HCT116 (cell line): Measurements from ENCODE around the gene KLHL24. TPM values are rescaled to one million over a fixed set of nuclear protein-coding genes. Genes with fewer than 3 reads are reported as not detected.

ENCODE experiments used
- ATAC-seq: fragments of 200-7000 bp; cut with Tn5 transposase; 2 replicates; pipeline ENCODE4 v1.9.1; 2020; ENCODE audit warnings: mild to moderate bottlenecking, moderate library complexity
- BruUV-seq: library from RNA; stranded (reverse); fragments of 400-500 nt; replicated peaks from 2 replicates; lab custom pipeline; 2021; lab: Mats Ljungman, UMichigan
- CTCF ChIA-PET: fragments of 300-600 bp; sonication (Branson Sonifier 250); formaldehyde crosslinking; loops from one replicate; lab custom pipeline; 2021; ENCODE audit warnings: antibody characterized with exemption; lab: Charles Lee
- POLR2A ChIA-PET: fragments of 300-600, 350-600 bp; sonication (Branson Sonifier 250); formaldehyde crosslinking; loops from one replicate; lab custom pipeline; 2021; ENCODE audit warnings: antibody characterized with exemption; lab: Charles Lee
- RAD21 ChIA-PET, 2 experiments: fragments of 300-600 bp; sonication (Branson Sonifier 250); formaldehyde crosslinking; loops; one replicate each; lab custom pipeline; 2023; ENCODE audit warnings: low total read pairs in 2 of 2; ENCODE audit not compliant: uncharacterized antibody in 2 of 2, unreplicated experiment in 2 of 2, low non-redundant PET in 1 of 2; lab: Charles Lee
- DNase-seq: peaks from one replicate; pipeline ENCODE4 v3.0.0-alpha.2; 2010; ENCODE audit warnings: low read depth, low spot score
- H2AFZ ChIP-seq: fragments of 200-600 bp; shearing (Covaris generic), sonication (generic); 2 replicates; pipeline ENCODE4 v1.6.1; 2017; ENCODE audit warnings: low read depth, mixed run types, mixed read lengths, antibody characterized with exemption, low read length; ENCODE audit not compliant: poor library complexity, severe bottlenecking
- H3K27ac ChIP-seq: 2 replicates; pipeline ENCODE4 v1.5.1; 2012; ENCODE audit warnings: low read depth, low read length
- H3K27me3 ChIP-seq: fragments of 200-600 bp; sonication (generic); 2 replicates; pipeline ENCODE4 v1.6.1; 2016; ENCODE audit warnings: mixed run types, low read length, mixed read lengths; ENCODE audit not compliant: insufficient read depth
- H3K36me3 ChIP-seq, 2 experiments: fragments of 200-500 bp in 1 of 2; fragments of 200-600 bp in 1 of 2; sonication (Bioruptor generic) in 1 of 2; sonication (generic) in 1 of 2; 2 replicates each; pipeline versions ENCODE4 v1.5.1 to v1.6.1; 2014 to 2016; ENCODE audit warnings: low read length in 2 of 2, inconsistent platforms in 1 of 2, mixed read lengths in 1 of 2, mixed run types in 1 of 2; ENCODE audit not compliant: insufficient read depth in 2 of 2, control insufficient read depth in 1 of 2
- H3K4me1 ChIP-seq, 2 experiments: fragments of 200-600 bp in 1 of 2; sonication (generic) in 1 of 2; 2 replicates each; pipeline versions ENCODE4 v1.5.1 to v1.6.1; 2012 to 2017; ENCODE audit warnings: low read length in 2 of 2, inconsistent platforms in 1 of 2, mild to moderate bottlenecking in 1 of 2, mixed read lengths in 1 of 2, mixed run types in 1 of 2, moderate library complexity in 1 of 2; ENCODE audit not compliant: insufficient read depth in 2 of 2, control insufficient read depth in 1 of 2
- H3K4me2 ChIP-seq: fragments of 200-600 bp; sonication (generic); 2 replicates; pipeline ENCODE4 v1.6.1; 2017; ENCODE audit warnings: mixed run types, low read length, mixed read lengths
- H3K4me3 ChIP-seq, 2 experiments: fragments of 200-600 bp in 1 of 2; sonication (generic) in 1 of 2; replicated peaks in 1 of 2; 2 replicates each; pipeline ENCODE4 v1.5.1; 2011 to 2016; ENCODE audit warnings: low read length in 2 of 2, control low read depth in 1 of 2, low read depth in 1 of 2, mild to moderate bottlenecking in 1 of 2, mixed read lengths in 1 of 2, mixed run types in 1 of 2
- H3K79me2 ChIP-seq: fragments of 200-600 bp; sonication (generic); 2 replicates; pipeline ENCODE4 v1.6.1; 2017; ENCODE audit warnings: mild to moderate bottlenecking, mixed run types, low read length, moderate library complexity, mixed read lengths; ENCODE audit not compliant: insufficient read depth
- H3K9ac ChIP-seq: fragments of 200-600 bp; sonication (generic); 2 replicates; pipeline ENCODE4 v1.6.1; 2016; ENCODE audit warnings: low read length, mixed read lengths
- H3K9me2 ChIP-seq: fragments of 200-600 bp; sonication (generic), shearing (Covaris generic); 2 replicates; pipeline ENCODE4 v1.6.1; 2017; ENCODE audit warnings: mixed run types, mild to moderate bottlenecking, moderate library complexity; ENCODE audit not compliant: insufficient read depth
- H3K9me3 ChIP-seq, 2 experiments: fragments of 200-500 bp in 1 of 2; fragments of 200-600 bp in 1 of 2; sonication (Bioruptor generic) in 1 of 2; sonication (generic) in 1 of 2; 2 replicates each; pipeline ENCODE4 v1.6.1; 2014 to 2017; ENCODE audit warnings: low read length in 2 of 2, mixed read lengths in 2 of 2, inconsistent platforms in 1 of 2, low read depth in 1 of 2, mild to moderate bottlenecking in 1 of 2, mixed run types in 1 of 2, moderate library complexity in 1 of 2; ENCODE audit not compliant: control insufficient read depth in 1 of 2, insufficient read depth in 1 of 2
- H4K20me1 ChIP-seq: fragments of 200-600 bp; sonication (generic), shearing (Covaris generic); 2 replicates; pipeline ENCODE4 v1.6.1; 2017; ENCODE audit warnings: mixed run types, mild to moderate bottlenecking, moderate library complexity; ENCODE audit not compliant: insufficient read depth
- CBX3 ChIP-seq: IDR thresholded peaks from 2 replicates; pipeline ENCODE4 v1.6.1; 2012; ENCODE audit warnings: low read depth
- CEBPB ChIP-seq: IDR thresholded peaks from 2 replicates; pipeline ENCODE4 v1.6.1; 2012; ENCODE audit warnings: low read depth
- EGR1 ChIP-seq: IDR thresholded peaks from 2 replicates; pipeline ENCODE4 v1.6.1; 2012; ENCODE audit warnings: low read depth
- ELF1 ChIP-seq: IDR thresholded peaks from 2 replicates; pipeline ENCODE4 v1.6.1; 2012; ENCODE audit warnings: low read depth, borderline replicate concordance
- EZH2phosphoT487 ChIP-seq: fragments of 200-600 bp; IDR thresholded peaks from 2 replicates; pipeline ENCODE4 v1.6.1; 2018; ENCODE audit warnings: antibody characterized with exemption, borderline replicate concordance
- JUND ChIP-seq: IDR thresholded peaks from 2 replicates; pipeline ENCODE4 v1.6.1; 2012
- POLR2A ChIP-seq: IDR thresholded peaks from 2 replicates; pipeline ENCODE4 v1.7.0; 2011; ENCODE audit warnings: borderline replicate concordance; ENCODE audit not compliant: insufficient read depth, insufficient read length; ENCODE audit errors: extremely low read depth
- RAD21 ChIP-seq: IDR thresholded peaks from 2 replicates; pipeline ENCODE4 v1.6.1; 2012; ENCODE audit warnings: low read depth, mild to moderate bottlenecking
- SIN3A ChIP-seq: IDR thresholded peaks from 2 replicates; pipeline ENCODE4 v1.6.1; 2012; ENCODE audit warnings: low read depth
- SP1 ChIP-seq: IDR thresholded peaks from 2 replicates; pipeline ENCODE4 v1.6.1; 2012; ENCODE audit warnings: low read depth
- SRF ChIP-seq: IDR thresholded peaks from 2 replicates; pipeline ENCODE4 v1.6.1; 2012; ENCODE audit warnings: low read depth
- TCF7L2 ChIP-seq: IDR thresholded peaks from 2 replicates; pipeline ENCODE4 v1.7.0; 2011; ENCODE audit warnings: borderline replicate concordance, inconsistent platforms; ENCODE audit not compliant: insufficient read depth, insufficient read length; ENCODE audit errors: extremely low read depth
- YY1 ChIP-seq: IDR thresholded peaks from 2 replicates; pipeline ENCODE4 v1.6.1; 2011; ENCODE audit warnings: low read length, low read depth, moderate library complexity, mild to moderate bottlenecking; ENCODE audit not compliant: insufficient replicate concordance; ENCODE audit errors: extremely low read depth
- ZFX ChIP-seq: fragments of 450-650 bp; IDR thresholded peaks from 2 replicates; pipeline ENCODE4 v1.6.1; 2017
- ZNF274 ChIP-seq: fragments of 200-500 bp; sonication (Bioruptor generic); IDR thresholded peaks from 2 replicates; pipeline ENCODE4 v1.6.1; 2014; ENCODE audit warnings: mild to moderate bottlenecking, low read depth, low read length, inconsistent platforms
- intact Hi-C: fragments of 100-400 bp; cut with micrococcal nuclease; formaldehyde crosslinking; loops from 2 replicates; pipeline ENCODE4 v1.10.0; 2022
- total RNA-seq: library from RNA; stranded (reverse); gene quantifications from one replicate; pipeline ENCODE4 v1.2.1, GENCODE V29; 2021; ENCODE audit not compliant: unreplicated experiment
- TF ChIP-seq, protein P1 (sequence below): IDR thresholded peaks from 2 replicates; pipeline ENCODE4 v1.6.1; 2012; ENCODE audit warnings: low read depth
- TF ChIP-seq, protein P2 (sequence below): IDR thresholded peaks from 2 replicates; pipeline ENCODE4 v1.6.1; 2011; ENCODE audit warnings: mild to moderate bottlenecking, low read length, moderate library complexity; ENCODE audit not compliant: insufficient replicate concordance; ENCODE audit errors: extremely low read depth
- TF ChIP-seq, protein P3 (sequence below): IDR thresholded peaks from 2 replicates; pipeline ENCODE4 v1.6.1; 2012

The KLHL24 gene
- total RNA-seq, 1 experiment from 2014 or later = 21.0 TPM

DNA sequence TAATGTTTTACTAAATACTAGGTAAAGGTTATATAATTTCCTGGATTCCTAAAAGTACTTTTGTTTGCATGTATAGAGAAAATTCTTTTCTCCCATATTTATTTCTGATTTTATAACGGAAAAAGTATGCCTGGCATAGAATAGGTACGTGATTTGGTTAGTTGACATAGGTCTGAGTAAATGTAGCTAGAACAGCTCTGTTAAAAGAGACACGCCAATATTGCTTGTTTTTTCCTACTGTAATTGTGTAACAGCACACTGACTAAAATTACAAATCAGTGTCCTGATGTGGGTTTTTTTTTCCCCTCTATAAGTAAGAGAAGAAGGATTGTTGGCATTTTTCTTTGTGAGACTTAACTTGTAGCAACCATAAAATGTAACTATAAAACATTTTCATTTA is 26.7 kb downstream of the KLHL24 start (continued):
- TF ChIP-seq EZH2phosphoT487 (no peak), ELF1 (no peak)
- TF ChIP-seq, all 23 proteins: peak for 0

DNA sequence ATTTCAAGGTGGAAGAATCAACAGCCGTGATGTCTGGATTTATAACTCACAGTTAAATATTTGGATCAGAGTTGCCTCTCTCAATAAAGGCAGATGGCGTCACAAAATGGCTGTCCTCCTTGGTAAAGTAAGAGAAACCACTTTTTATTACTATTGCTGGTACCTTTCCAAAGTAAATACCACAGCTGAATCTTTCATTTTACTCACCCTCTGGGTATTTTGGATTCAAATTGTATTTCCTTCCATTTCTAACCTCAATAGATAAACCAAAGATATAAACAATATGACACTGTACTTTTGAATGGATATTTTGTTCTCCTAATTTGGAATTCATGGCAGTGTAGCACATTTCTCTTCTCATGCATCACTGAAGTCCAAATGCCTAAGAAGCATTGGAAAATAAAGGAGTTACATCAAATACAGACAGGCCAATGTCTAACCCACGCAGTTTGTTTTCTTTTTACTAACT is 29.5 kb downstream of the KLHL24 start:
- Histone ChIP-seq H3K27me3 (no peaks in the 10 kb centered on the region), H3K9me3 (no peaks in the 10 kb centered on the region), H3K4me3 (no peak overlapping the region), H2AFZ (no peak overlapping the region), H3K79me2 (no peaks in the 10 kb centered on the region), H3K27ac (no peak overlapping the region), H3K9ac (no peak overlapping the region), H3K4me2 (no peak overlapping the region)
- ChIA-PET CTCF (no interaction called here), POLR2A (no interaction called here)
- no TSS peak for BruUV-seq
- TF ChIP-seq ELF1 = no peak
- no peak for TF ChIP-seq YY1
- no peak for TF ChIP-seq SP1
- TF ChIP-seq SRF = no peak
- no peak for TF ChIP-seq CEBPB
- TF ChIP-seq, protein P1, sequence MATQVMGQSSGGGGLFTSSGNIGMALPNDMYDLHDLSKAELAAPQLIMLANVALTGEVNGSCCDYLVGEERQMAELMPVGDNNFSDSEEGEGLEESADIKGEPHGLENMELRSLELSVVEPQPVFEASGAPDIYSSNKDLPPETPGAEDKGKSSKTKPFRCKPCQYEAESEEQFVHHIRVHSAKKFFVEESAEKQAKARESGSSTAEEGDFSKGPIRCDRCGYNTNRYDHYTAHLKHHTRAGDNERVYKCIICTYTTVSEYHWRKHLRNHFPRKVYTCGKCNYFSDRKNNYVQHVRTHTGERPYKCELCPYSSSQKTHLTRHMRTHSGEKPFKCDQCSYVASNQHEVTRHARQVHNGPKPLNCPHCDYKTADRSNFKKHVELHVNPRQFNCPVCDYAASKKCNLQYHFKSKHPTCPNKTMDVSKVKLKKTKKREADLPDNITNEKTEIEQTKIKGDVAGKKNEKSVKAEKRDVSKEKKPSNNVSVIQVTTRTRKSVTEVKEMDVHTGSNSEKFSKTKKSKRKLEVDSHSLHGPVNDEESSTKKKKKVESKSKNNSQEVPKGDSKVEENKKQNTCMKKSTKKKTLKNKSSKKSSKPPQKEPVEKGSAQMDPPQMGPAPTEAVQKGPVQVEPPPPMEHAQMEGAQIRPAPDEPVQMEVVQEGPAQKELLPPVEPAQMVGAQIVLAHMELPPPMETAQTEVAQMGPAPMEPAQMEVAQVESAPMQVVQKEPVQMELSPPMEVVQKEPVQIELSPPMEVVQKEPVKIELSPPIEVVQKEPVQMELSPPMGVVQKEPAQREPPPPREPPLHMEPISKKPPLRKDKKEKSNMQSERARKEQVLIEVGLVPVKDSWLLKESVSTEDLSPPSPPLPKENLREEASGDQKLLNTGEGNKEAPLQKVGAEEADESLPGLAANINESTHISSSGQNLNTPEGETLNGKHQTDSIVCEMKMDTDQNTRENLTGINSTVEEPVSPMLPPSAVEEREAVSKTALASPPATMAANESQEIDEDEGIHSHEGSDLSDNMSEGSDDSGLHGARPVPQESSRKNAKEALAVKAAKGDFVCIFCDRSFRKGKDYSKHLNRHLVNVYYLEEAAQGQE = no peak
- no peak for TF ChIP-seq TCF7L2
- no peak for TF ChIP-seq POLR2A
- TF ChIP-seq EZH2phosphoT487 = no peak
- TF ChIP-seq JUND = no peak
- TF ChIP-seq, protein P2, sequence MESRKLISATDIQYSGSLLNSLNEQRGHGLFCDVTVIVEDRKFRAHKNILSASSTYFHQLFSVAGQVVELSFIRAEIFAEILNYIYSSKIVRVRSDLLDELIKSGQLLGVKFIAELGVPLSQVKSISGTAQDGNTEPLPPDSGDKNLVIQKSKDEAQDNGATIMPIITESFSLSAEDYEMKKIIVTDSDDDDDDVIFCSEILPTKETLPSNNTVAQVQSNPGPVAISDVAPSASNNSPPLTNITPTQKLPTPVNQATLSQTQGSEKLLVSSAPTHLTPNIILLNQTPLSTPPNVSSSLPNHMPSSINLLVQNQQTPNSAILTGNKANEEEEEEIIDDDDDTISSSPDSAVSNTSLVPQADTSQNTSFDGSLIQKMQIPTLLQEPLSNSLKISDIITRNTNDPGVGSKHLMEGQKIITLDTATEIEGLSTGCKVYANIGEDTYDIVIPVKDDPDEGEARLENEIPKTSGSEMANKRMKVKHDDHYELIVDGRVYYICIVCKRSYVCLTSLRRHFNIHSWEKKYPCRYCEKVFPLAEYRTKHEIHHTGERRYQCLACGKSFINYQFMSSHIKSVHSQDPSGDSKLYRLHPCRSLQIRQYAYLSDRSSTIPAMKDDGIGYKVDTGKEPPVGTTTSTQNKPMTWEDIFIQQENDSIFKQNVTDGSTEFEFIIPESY = no peak
- no peak for TF ChIP-seq RAD21
- TF ChIP-seq ZFX = no peak
- no peak for TF ChIP-seq CBX3
- no peak for TF ChIP-seq ZNF274
- no peak for TF ChIP-seq EGR1
- TF ChIP-seq, protein P3, sequence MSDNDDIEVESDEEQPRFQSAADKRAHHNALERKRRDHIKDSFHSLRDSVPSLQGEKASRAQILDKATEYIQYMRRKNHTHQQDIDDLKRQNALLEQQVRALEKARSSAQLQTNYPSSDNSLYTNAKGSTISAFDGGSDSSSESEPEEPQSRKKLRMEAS = no peak
- TF ChIP-seq SIN3A = no peak
- TF ChIP-seq, all 23 proteins: peak for 0
- no peaks in the 10 kb centered on the region for H3K9me2 ChIP-seq
- ATAC-seq (no peak), DNase-seq (no peak)
- RAD21 ChIA-PET = no interaction called here
- no peaks in the 10 kb centered on the region for H3K36me3 ChIP-seq
- H4K20me1 ChIP-seq = no peaks in the 10 kb centered on the region
- no peaks in the 10 kb centered on the region for H3K4me1 ChIP-seq
- intact Hi-C loops = no loop called here
